Keratinocyte (primary cell): ENCODE results near the gene FNDC10. TPM values are rescaled to one million over a fixed set of nuclear protein-coding genes. Genes with fewer than 3 reads are reported as not detected.

Experiments
- DNase-seq: peaks from one replicate; pipeline ENCODE4 v3.0.0-alpha.2; 2011; ENCODE audit warnings: low read depth, missing footprints, low spot score
- FAIRE-seq: peaks from 2 replicates; lab custom pipeline; 2011; peaks lifted over from hg19 to GRCh38; lab: Jason Lieb, UNC
- H2AFZ ChIP-seq: 2 replicates; pipeline ENCODE4 v1.6.0; 2012; ENCODE audit warnings: low read length, control low read depth, inconsistent platforms; ENCODE audit not compliant: control insufficient read depth
- H3K27ac ChIP-seq: 2 replicates; pipeline ENCODE4 v1.5.1; 2011; ENCODE audit warnings: low read length; ENCODE audit not compliant: control insufficient read depth, insufficient read depth
- H3K27me3 ChIP-seq: 3 replicates; pipeline ENCODE4 v1.6.0; 2011; ENCODE audit warnings: low read length; ENCODE audit not compliant: control insufficient read depth, insufficient read depth; ENCODE audit errors: extremely low read depth
- H3K36me3 ChIP-seq, 2 experiments: 2 replicates in 1 of 2; 3 replicates in 1 of 2; pipeline ENCODE4 v1.5.1; 2011; ENCODE audit warnings: low read length in 2 of 2, mild to moderate bottlenecking in 1 of 2; ENCODE audit not compliant: control insufficient read depth in 2 of 2, insufficient read depth in 2 of 2; ENCODE audit errors: extremely low read depth in 1 of 2
- H3K4me1 ChIP-seq: 3 replicates; pipeline ENCODE4 v1.5.1; 2011; ENCODE audit warnings: low read length; ENCODE audit not compliant: control insufficient read depth, insufficient read depth; ENCODE audit errors: extremely low read depth
- H3K4me2 ChIP-seq: 3 replicates; pipeline ENCODE4 v1.6.0; 2011; ENCODE audit warnings: low read depth, low read length; ENCODE audit not compliant: control insufficient read depth, insufficient read depth; ENCODE audit errors: extremely low read depth
- H3K4me3 ChIP-seq, 3 experiments: fragments of 200-600 bp in 1 of 3; sonication (generic) in 1 of 3; 2 replicates in 2 of 3; 3 replicates in 1 of 3; pipeline ENCODE4 v1.5.1; 2011 to 2016; ENCODE audit warnings: low read length in 3 of 3, mild to moderate bottlenecking in 3 of 3, control low read depth in 2 of 3, inconsistent platforms in 1 of 3, low read depth in 1 of 3, mixed read lengths in 1 of 3, mixed run types in 1 of 3, moderate library complexity in 1 of 3; ENCODE audit not compliant: control insufficient read depth in 2 of 3, insufficient read depth in 2 of 3; ENCODE audit errors: extremely low read depth in 1 of 3
- H3K79me2 ChIP-seq: 2 replicates; pipeline ENCODE4 v1.6.0; 2012; ENCODE audit warnings: low read length; ENCODE audit not compliant: control insufficient read depth, insufficient read depth
- H3K9ac ChIP-seq: 3 replicates; pipeline ENCODE4 v1.6.0; 2011; ENCODE audit warnings: low read length; ENCODE audit not compliant: control insufficient read depth, insufficient read depth; ENCODE audit errors: extremely low read depth
- H3K9me1 ChIP-seq: 3 replicates; pipeline ENCODE4 v1.6.0; 2011; ENCODE audit warnings: low read length; ENCODE audit not compliant: control insufficient read depth, insufficient read depth; ENCODE audit errors: extremely low read depth
- H3K9me3 ChIP-seq: 2 replicates; pipeline ENCODE4 v1.5.1; 2012; ENCODE audit warnings: low read depth, low read length; ENCODE audit not compliant: control insufficient read depth
- H4K20me1 ChIP-seq: 3 replicates; pipeline ENCODE4 v1.6.0; 2011; ENCODE audit warnings: low read length; ENCODE audit not compliant: control insufficient read depth, insufficient read depth; ENCODE audit errors: extremely low read depth
- EZH2 ChIP-seq: IDR thresholded peaks from one replicate; pipeline ENCODE4 v1.6.1; 2012; ENCODE audit warnings: inconsistent platforms, mild to moderate bottlenecking, low read length, moderate library complexity
- dilution Hi-C: fragments of 300-500 bp; cut with MboI; formaldehyde crosslinking; loops from one replicate; pipeline ENCODE4 v1.7.0; 2020; ENCODE audit warnings: low sequenced_read_pairs; ENCODE audit not compliant: extremely low pct_ligation_motif_present
- polyA plus RNA-seq, 5 experiments: library from polyadenylated mRNA; depleted of rRNA in 3 of 5; stranded (reverse) in 3 of 5; stranded (forward) in 1 of 5; unstranded in 1 of 5; fragments of >200 nt; gene quantifications; 1 replicate in 1 of 5; 2 replicates in 3 of 5; 3 replicates in 1 of 5; pipeline versions ENCODE4 v1.2.1 to v1.2.3, GENCODE V29; 2011 to 2012; ENCODE audit warnings: missing spikeins in 2 of 5, low read depth in 1 of 5, low replicate concordance in 1 of 5
- TF ChIP-seq, protein P1 (sequence below), 3 experiments: IDR thresholded peaks in 1 of 3; conservative IDR thresholded peaks in 1 of 3; optimal IDR thresholded peaks in 1 of 3; 2 replicates in 2 of 3; 3 replicates in 1 of 3; pipeline versions ENCODE3 to v1.5.1; 2011; ENCODE audit warnings: low read length in 3 of 3, mild to moderate bottlenecking in 3 of 3, moderate library complexity in 2 of 3, control low read depth in 1 of 3, inconsistent platforms in 1 of 3; ENCODE audit not compliant: insufficient read depth in 2 of 3; ENCODE audit errors: extremely low read depth in 1 of 3

The FNDC10 gene
- polyA plus RNA-seq, 1 donor (not counting 4 experiments of a cell fraction or from before 2014, with no cell fraction given), result 1.2 TPM

- no peak for FAIRE-seq
Measured at GRCh38 chr1:1598720-1599029, 1.3 kb downstream of the FNDC10 start.

GRCh38 chr1:1598051-1598719 is 1.8 kb downstream of the FNDC10 start:
- Histone ChIP-seq H3K27ac (no peak overlapping the region), H3K36me3 (no peaks in the 10 kb centered on the region), H4K20me1 (no peaks in the 10 kb centered on the region), H3K9me1 (no peaks in the 10 kb centered on the region), H2AFZ (no peak overlapping the region), H3K9ac (no peak overlapping the region), H3K4me1 (peaks cover 7% of the 10 kb centered on the region), H3K9me3 (no peaks in the 10 kb centered on the region), H3K4me2 (no peak overlapping the region), H3K4me3 (no peak overlapping the region), H3K79me2 (no peaks in the 10 kb centered on the region), H3K27me3 (peaks cover 21% of the 10 kb centered on the region)
- no peak for TF ChIP-seq EZH2
- TF ChIP-seq, protein P1, sequence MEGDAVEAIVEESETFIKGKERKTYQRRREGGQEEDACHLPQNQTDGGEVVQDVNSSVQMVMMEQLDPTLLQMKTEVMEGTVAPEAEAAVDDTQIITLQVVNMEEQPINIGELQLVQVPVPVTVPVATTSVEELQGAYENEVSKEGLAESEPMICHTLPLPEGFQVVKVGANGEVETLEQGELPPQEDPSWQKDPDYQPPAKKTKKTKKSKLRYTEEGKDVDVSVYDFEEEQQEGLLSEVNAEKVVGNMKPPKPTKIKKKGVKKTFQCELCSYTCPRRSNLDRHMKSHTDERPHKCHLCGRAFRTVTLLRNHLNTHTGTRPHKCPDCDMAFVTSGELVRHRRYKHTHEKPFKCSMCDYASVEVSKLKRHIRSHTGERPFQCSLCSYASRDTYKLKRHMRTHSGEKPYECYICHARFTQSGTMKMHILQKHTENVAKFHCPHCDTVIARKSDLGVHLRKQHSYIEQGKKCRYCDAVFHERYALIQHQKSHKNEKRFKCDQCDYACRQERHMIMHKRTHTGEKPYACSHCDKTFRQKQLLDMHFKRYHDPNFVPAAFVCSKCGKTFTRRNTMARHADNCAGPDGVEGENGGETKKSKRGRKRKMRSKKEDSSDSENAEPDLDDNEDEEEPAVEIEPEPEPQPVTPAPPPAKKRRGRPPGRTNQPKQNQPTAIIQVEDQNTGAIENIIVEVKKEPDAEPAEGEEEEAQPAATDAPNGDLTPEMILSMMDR (optimal IDR thresholded peaks at IDR 0.05 in 1 of 3, IDR thresholded peaks at IDR 0.05 in 1 of 3, conservative IDR thresholded peaks at IDR 0.05 in 1 of 3; ENCODE audit: extremely low read depth in 1 of 3, insufficient read depth in 2 of 3, low read length in 3 of 3), result no peak
- dilution Hi-C loops, result no loop called here
- no peak for FAIRE-seq
- DNase-seq, result no peak

More at GRCh38 chr1:1598720-1599029, 1.3 kb downstream of the FNDC10 start:
- TF ChIP-seq, protein P1 (optimal IDR thresholded peaks at IDR 0.05 in 1 of 3, IDR thresholded peaks at IDR 0.05 in 1 of 3, conservative IDR thresholded peaks at IDR 0.05 in 1 of 3; ENCODE audit: extremely low read depth in 1 of 3, insufficient read depth in 2 of 3, low read length in 3 of 3), result no peak
- no peak for TF ChIP-seq EZH2
- H3K9me3 ChIP-seq, result no peaks in the 10 kb centered on the region
- H2AFZ ChIP-seq, result no peak overlapping the region
- no peak overlapping the region for H3K27ac ChIP-seq
- H4K20me1 ChIP-seq, result no peaks in the 10 kb centered on the region
- no peak overlapping the region for H3K4me3 ChIP-seq
- DNase-seq, result no peak
- no peak overlapping the region for H3K9ac ChIP-seq
- peaks cover 7% of the 10 kb centered on the region for H3K4me1 ChIP-seq
- H3K79me2 ChIP-seq, result no peaks in the 10 kb centered on the region
- H3K36me3 ChIP-seq, result no peaks in the 10 kb centered on the region
- H3K27me3 ChIP-seq, result peaks cover 21% of the 10 kb centered on the region
- no peaks in the 10 kb centered on the region for H3K9me1 ChIP-seq
- no peak overlapping the region for H3K4me2 ChIP-seq
- dilution Hi-C loops, result no loop called here
